Measurements from ENCODE around the gene SLC25A29. TPM values are rescaled to one million over a fixed set of nuclear protein-coding genes. Genes with fewer than 3 reads are reported as not detected.

Gene SLC25A29
- total and polyA plus RNA-seq, 2 of the 13 experiments (the other 11 are each of a cell fraction or from before 2014, with no cell fraction given): 12.2 to 17.2 TPM

- TF ChIP-seq CTCF (CRISPR knock-in tag; IDR thresholded peaks at IDR 0.05): peak; percentile 21; the same call in 1 of the 2 replicates
Measured at GRCh38 chr14:100278702-100279101, 27.5 kb downstream of the SLC25A29 start (continued).

- ChIA-PET CTCF (ENCODE audit: low intra/inter-chr PET ratio, low total read pairs) (no interaction called here), POLR2A (no interaction called here)
Measured at GRCh38 chr14:100275214-100275613, 31.0 kb downstream of the SLC25A29 start.

More at GRCh38 chr14:100275214-100275613, 31.0 kb downstream of the SLC25A29 start:
- Histone ChIP-seq H3K79me2 (ENCODE audit: insufficient read depth, low read length) (peaks cover 84% of the 10 kb centered on the region), H3K4me3 (replicated peaks in 1 of 3; ENCODE audit: insufficient read depth in 1 of 3, low read depth in 2 of 3, low read length in 3 of 3) (no peak overlapping the region), H3K27me3 (ENCODE audit: control insufficient read depth in 1 of 2, insufficient read depth in 2 of 2, low read length in 2 of 2) (no peaks in the 10 kb centered on the region), H3K36me3 (replicated peaks in 1 of 2; ENCODE audit: control insufficient read depth in 1 of 2, insufficient read depth in 2 of 2, low read length in 2 of 2) (peaks cover 12 to 40% of the 10 kb centered on the region in 2 experiments), H3K27ac (ENCODE audit: extremely low read length, insufficient read depth, low read length) (no peak overlapping the region), H4K20me1 (ENCODE audit: insufficient read depth, low read length) (peaks cover 48% of the 10 kb centered on the region), H3K4me2 (ENCODE audit: low read depth, low read length) (no peak overlapping the region), H3K4me1 (ENCODE audit: insufficient read depth, low read length) (peaks cover 57% of the 10 kb centered on the region), H2AFZ (ENCODE audit: low read length) (no peak overlapping the region), H3K9me3 (ENCODE audit: low read length) (no peaks in the 10 kb centered on the region), H3K9ac (ENCODE audit: insufficient read depth, low read depth, low read length) (no peak overlapping the region)
- DNase-seq (ENCODE audit: low spot score) (no peak), ATAC-seq (no peak), FAIRE-seq (no peak)
- intact Hi-C loops (cut with micrococcal nuclease; ENCODE audit: unreplicated experiment): no loop called here
- BruUV-seq (replicated peaks): no TSS peak
- TF ChIP-seq FOXO1 (CRISPR knock-in tag; IDR thresholded peaks at IDR 0.05) (no peak), ZKSCAN1 (IDR thresholded peaks at IDR 0.05; ENCODE audit: low read length) (no peak), ZNF710 (CRISPR knock-in tag; IDR thresholded peaks at IDR 0.05; ENCODE audit: borderline replicate concordance) (no peak), CREB3 (CRISPR knock-in tag; IDR thresholded peaks at IDR 0.05) (no peak), ZNF501 (CRISPR knock-in tag; IDR thresholded peaks at IDR 0.05) (no peak), CBFB (CRISPR knock-in tag; IDR thresholded peaks at IDR 0.05) (no peak), ESRRA (CRISPR knock-in tag; IDR thresholded peaks at IDR 0.05; ENCODE audit: low read depth) (no peak), MZF1 (CRISPR knock-in tag; IDR thresholded peaks at IDR 0.05; ENCODE audit: borderline replicate concordance) (no peak), HOXA9 (CRISPR knock-in tag; IDR thresholded peaks at IDR 0.05; ENCODE audit: borderline replicate concordance) (no peak), ZNF468 (CRISPR knock-in tag; IDR thresholded peaks at IDR 0.05) (no peak), RXRB (CRISPR knock-in tag; IDR thresholded peaks at IDR 0.05; ENCODE audit: borderline replicate concordance) (no peak), TBP (CRISPR knock-in tag; IDR thresholded peaks at IDR 0.05) (no peak), FOXJ3 (CRISPR knock-in tag; IDR thresholded peaks at IDR 0.05; ENCODE audit: borderline replicate concordance) (no peak), E2F5 (CRISPR knock-in tag; conservative IDR thresholded peaks at IDR 0.05) (no peak), TAF15 (IDR thresholded peaks at IDR 0.05; ENCODE audit: low read depth, low read length, poor library complexity, severe bottlenecking) (no peak), KMT2B (CRISPR knock-in tag; IDR thresholded peaks at IDR 0.05) (no peak), TSC22D2 (CRISPR knock-in tag; IDR thresholded peaks at IDR 0.05; ENCODE audit: borderline replicate concordance) (no peak)
- WGBS (ENCODE audit: low lambda C conversion rate): 95% methylated on average over 7 of the region's 7 CpGs
- in situ Hi-C loops (cut with HindIII; ENCODE audit: extremely low pct_ligation_motif_present, low pct_unique_long_range_greater_than_20kb): no loop called here
